Measurements from ENCODE around the gene NR3C1.
"Not testable (repeated sequence)": the region's sequence is repeated elsewhere in the genome, so short reads cannot be mapped to it uniquely, and the experiment has no call there.

The NR3C1 gene

GRCh38 chr5:143329843-143330242, 73.6 kb downstream of the NR3C1 start:
- DNase-seq = no peak

GRCh38 chr5:143328589-143329220, 74.8 kb downstream of the NR3C1 start:
- DNase-seq = no peak

- not testable (repeated sequence) for DNase-seq
Observed at GRCh38 chr5:143325086-143325485, 78.4 kb downstream of the NR3C1 start.

GRCh38 chr5:143322931-143323630, 80.4 kb downstream of the NR3C1 start:
- not testable (repeated sequence) for DNase-seq

GRCh38 chr5:143322176-143322575, 81.3 kb downstream of the NR3C1 start:
- DNase-seq = no peak

- DNase-seq = no peak
Observed at GRCh38 chr5:143319437-143320227, 83.9 kb downstream of the NR3C1 start.

- no peak for DNase-seq
Observed at GRCh38 chr5:143318833-143319232, 84.7 kb downstream of the NR3C1 start.

GRCh38 chr5:143318270-143318669, 85.2 kb downstream of the NR3C1 start:
- DNase-seq = no peak

- DNase-seq = no peak
Observed at GRCh38 chr5:143316844-143317631, 86.4 kb downstream of the NR3C1 start.

- no peak for DNase-seq
Observed at GRCh38 chr5:143316337-143316736, 87.1 kb downstream of the NR3C1 start.

GRCh38 chr5:143315929-143316328, 87.6 kb downstream of the NR3C1 start:
- no peak for DNase-seq

- DNase-seq = no peak
Observed at GRCh38 chr5:143315214-143315613, 88.3 kb downstream of the NR3C1 start.

GRCh38 chr5:143314659-143315058, 88.8 kb downstream of the NR3C1 start:
- DNase-seq = no peak

- DNase-seq = no peak
Observed at GRCh38 chr5:143314099-143314498, 89.4 kb downstream of the NR3C1 start.

GRCh38 chr5:143313298-143313852, 90.1 kb downstream of the NR3C1 start:
- DNase-seq = no peak

GRCh38 chr5:143312822-143313221, 90.7 kb downstream of the NR3C1 start:
- no peak for DNase-seq

GRCh38 chr5:143311955-143312354, 91.5 kb downstream of the NR3C1 start:
- DNase-seq = no peak

GRCh38 chr5:143311428-143311827, 92.1 kb downstream of the NR3C1 start:
- no peak for DNase-seq

GRCh38 chr5:143309661-143310431, 93.6 kb downstream of the NR3C1 start:
- no peak for DNase-seq

GRCh38 chr5:143308731-143309130, 94.8 kb downstream of the NR3C1 start:
- DNase-seq = no peak

- DNase-seq = no peak
Observed at GRCh38 chr5:143306040-143306439, 97.4 kb downstream of the NR3C1 start.
